ENCODE data around the gene CAMTA1.

The CAMTA1 gene

GRCh38 chr1:6907201-6907600, 121.9 kb downstream of the CAMTA1 start:
- H3K4me3 ChIP-seq (ENCODE audit: low read depth, low read length) = no peak overlapping the region
- TF ChIP-seq CTCF (IDR thresholded peaks at IDR 0.05; ENCODE audit: low read depth, low read length) = no peak

- TF ChIP-seq CTCF (IDR thresholded peaks at IDR 0.05; ENCODE audit: low read depth, low read length) = no peak
- no peak overlapping the region for H3K4me3 ChIP-seq (ENCODE audit: low read depth, low read length)
Observed at GRCh38 chr1:6907676-6908434, 122.6 kb downstream of the CAMTA1 start.

GRCh38 chr1:6909401-6909800, 124.1 kb downstream of the CAMTA1 start:
- no peak for TF ChIP-seq CTCF (IDR thresholded peaks at IDR 0.05; ENCODE audit: low read depth, low read length)
- H3K4me3 ChIP-seq (ENCODE audit: low read depth, low read length) = no peak overlapping the region

- H3K4me3 ChIP-seq (ENCODE audit: low read depth, low read length) = no peak overlapping the region
- no peak for TF ChIP-seq CTCF (IDR thresholded peaks at IDR 0.05; ENCODE audit: low read depth, low read length)
Observed at GRCh38 chr1:6909857-6910256, 124.6 kb downstream of the CAMTA1 start.

GRCh38 chr1:6911021-6911941, 126.0 kb downstream of the CAMTA1 start:
- no peak overlapping the region for H3K4me3 ChIP-seq (ENCODE audit: low read depth, low read length)
- TF ChIP-seq CTCF (IDR thresholded peaks at IDR 0.05; ENCODE audit: low read depth, low read length) = no peak

GRCh38 chr1:6911974-6912373, 126.7 kb downstream of the CAMTA1 start:
- TF ChIP-seq CTCF (IDR thresholded peaks at IDR 0.05; ENCODE audit: low read depth, low read length) = no peak
- H3K4me3 ChIP-seq (ENCODE audit: low read depth, low read length) = no peak overlapping the region

GRCh38 chr1:6912518-6912917, 127.3 kb downstream of the CAMTA1 start:
- no peak for TF ChIP-seq CTCF (IDR thresholded peaks at IDR 0.05; ENCODE audit: low read depth, low read length)
- H3K4me3 ChIP-seq (ENCODE audit: low read depth, low read length) = no peak overlapping the region

Data from WI38 (cell line).